Measurements from ENCODE around the gene DMD.

- TF ChIP-seq ZNF302 (CRISPR knock-in tag; IDR thresholded peaks at IDR 0.05) (no peak), EP300 (IDR thresholded peaks at IDR 0.05) (no peak), FOXS1 (CRISPR knock-in tag; IDR thresholded peaks at IDR 0.05) (no peak), KDM1A (IDR thresholded peaks at IDR 0.05; ENCODE audit: low read depth) (no peak)
- TF ChIP-seq, protein P1, sequence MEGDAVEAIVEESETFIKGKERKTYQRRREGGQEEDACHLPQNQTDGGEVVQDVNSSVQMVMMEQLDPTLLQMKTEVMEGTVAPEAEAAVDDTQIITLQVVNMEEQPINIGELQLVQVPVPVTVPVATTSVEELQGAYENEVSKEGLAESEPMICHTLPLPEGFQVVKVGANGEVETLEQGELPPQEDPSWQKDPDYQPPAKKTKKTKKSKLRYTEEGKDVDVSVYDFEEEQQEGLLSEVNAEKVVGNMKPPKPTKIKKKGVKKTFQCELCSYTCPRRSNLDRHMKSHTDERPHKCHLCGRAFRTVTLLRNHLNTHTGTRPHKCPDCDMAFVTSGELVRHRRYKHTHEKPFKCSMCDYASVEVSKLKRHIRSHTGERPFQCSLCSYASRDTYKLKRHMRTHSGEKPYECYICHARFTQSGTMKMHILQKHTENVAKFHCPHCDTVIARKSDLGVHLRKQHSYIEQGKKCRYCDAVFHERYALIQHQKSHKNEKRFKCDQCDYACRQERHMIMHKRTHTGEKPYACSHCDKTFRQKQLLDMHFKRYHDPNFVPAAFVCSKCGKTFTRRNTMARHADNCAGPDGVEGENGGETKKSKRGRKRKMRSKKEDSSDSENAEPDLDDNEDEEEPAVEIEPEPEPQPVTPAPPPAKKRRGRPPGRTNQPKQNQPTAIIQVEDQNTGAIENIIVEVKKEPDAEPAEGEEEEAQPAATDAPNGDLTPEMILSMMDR (IDR thresholded peaks at IDR 0.05): no peak
These were observed 639.8 kb downstream of the DMD start for GRCh38 chrX:32571579-32571978.

Measured in A549 (cell line).